GM10266 (cell line): ENCODE data around the gene DRICH1.
"Not testable (repeated sequence)": the region's sequence is repeated elsewhere in the genome, so short reads cannot be mapped to it uniquely, and the experiment has no call there.

Experiments used
- DNase-seq: peaks from one replicate; pipeline ENCODE4 v3.0.0; 2012; ENCODE audit errors: extremely low spot score
- TF ChIP-seq, protein P1 (sequence below): IDR thresholded peaks from 2 replicates; pipeline ENCODE4 v1.5.1; 2012; ENCODE audit warnings: mild to moderate bottlenecking, low read depth; ENCODE audit not compliant: control insufficient read depth, insufficient read depth; ENCODE audit errors: missing control alignments

The DRICH1 gene

DNA sequence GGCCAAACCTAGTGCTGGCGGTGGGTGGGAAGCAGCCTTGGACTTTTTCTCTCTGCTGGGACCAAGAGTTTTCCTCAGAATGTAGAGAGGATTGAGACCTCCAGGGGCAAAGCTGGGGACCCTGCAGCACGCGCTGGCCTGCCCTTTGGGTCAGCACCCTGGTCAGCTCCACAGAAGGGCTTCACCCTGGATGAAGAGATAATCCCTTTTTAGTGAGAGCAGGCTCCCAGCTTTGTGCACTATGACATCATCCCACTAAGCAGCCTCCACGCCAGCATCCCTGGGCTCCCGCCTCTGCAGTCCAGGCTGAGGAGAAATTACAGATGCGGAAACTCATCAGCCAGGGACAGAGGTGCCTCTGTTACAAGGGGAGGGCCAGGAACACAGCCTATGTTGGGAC is 23.5 kb downstream of the DRICH1 start:
- TF ChIP-seq, protein P1, sequence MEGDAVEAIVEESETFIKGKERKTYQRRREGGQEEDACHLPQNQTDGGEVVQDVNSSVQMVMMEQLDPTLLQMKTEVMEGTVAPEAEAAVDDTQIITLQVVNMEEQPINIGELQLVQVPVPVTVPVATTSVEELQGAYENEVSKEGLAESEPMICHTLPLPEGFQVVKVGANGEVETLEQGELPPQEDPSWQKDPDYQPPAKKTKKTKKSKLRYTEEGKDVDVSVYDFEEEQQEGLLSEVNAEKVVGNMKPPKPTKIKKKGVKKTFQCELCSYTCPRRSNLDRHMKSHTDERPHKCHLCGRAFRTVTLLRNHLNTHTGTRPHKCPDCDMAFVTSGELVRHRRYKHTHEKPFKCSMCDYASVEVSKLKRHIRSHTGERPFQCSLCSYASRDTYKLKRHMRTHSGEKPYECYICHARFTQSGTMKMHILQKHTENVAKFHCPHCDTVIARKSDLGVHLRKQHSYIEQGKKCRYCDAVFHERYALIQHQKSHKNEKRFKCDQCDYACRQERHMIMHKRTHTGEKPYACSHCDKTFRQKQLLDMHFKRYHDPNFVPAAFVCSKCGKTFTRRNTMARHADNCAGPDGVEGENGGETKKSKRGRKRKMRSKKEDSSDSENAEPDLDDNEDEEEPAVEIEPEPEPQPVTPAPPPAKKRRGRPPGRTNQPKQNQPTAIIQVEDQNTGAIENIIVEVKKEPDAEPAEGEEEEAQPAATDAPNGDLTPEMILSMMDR = no peak
- no peak for DNase-seq

DNA sequence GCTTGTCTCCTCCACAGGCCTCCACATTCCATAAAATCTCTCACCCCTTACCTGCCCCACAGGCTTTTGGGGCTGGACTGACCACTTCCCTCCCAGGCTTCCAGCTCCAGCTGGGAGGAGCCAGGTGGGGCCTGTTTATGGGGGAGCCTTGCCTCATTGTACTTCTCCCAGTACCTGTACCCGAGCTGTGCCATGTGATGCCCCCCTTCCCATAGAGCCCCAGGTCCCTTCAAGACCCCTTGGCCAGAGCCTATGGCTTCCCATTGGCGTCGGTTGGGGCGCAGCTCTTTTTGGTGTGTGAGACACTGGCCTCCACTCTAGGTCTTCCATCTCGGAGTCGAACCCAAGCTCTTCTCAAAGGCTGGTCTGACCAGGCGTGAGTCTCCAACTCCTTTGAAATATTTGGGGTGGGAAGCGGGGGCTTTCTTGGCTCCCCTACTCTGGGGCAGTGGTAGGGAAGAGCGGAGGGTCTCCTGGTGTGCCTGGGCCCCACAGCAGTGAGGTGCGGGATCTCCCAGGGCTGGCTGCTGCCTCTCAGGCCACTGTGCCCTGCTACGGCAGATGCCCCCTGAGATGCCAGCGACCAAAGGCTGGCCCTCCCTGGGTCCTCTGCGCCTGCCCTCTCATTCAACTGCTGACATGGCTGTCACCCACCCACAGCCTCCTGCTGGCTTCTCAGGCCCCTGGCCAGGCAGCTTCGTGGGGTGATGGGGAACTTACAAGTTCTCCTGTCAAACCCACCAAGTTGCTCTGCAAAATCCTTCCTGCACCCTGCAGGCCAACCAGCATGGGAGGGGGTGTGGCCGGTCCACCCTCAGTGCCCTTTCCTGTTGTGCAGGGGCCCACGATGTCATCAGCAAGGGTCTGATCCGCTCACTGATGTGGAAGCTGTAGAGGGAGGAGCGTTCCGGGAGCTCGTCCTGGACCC is 25.7 kb downstream of the DRICH1 start:
- no peak for DNase-seq
- TF ChIP-seq, protein P1 = no peak

DNA sequence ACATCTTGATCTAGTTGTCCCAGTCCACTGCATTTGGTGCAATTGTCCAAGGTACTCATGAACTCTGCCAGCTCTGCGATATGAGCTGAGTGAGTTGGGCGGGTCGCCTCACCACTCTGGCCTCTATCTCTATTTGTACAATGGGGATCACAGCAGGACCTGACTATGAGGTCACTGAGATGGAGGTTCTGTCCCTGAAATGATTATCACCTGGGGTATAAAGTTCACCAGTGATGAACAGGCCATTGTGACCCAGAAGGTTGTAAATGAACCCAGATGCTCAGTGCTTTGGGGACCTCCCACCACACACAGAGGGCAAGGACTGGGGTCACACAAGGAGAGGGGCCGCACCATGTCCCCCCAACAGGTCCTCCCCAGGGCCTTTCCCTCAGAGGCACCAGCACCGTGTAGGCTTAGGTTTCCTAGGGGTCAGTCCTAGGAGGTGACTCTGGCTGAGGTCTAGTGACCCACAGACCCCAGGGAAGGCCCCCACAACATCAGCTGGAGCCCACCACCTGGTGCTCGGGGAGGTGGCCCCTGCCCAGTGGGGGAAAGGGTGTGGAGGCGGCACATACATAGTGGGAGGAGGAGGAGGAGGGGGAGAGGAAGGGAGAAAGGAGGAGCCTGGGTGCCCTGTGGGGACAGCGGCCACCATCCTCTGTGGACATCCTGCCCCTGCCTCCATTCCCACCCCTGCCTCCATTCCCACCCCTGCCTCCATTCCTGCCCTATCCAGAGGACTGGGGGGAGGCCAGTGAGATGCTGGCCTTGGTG is 27.0 kb downstream of the DRICH1 start:
- no peak for DNase-seq
- TF ChIP-seq, protein P1 = no peak

DNA sequence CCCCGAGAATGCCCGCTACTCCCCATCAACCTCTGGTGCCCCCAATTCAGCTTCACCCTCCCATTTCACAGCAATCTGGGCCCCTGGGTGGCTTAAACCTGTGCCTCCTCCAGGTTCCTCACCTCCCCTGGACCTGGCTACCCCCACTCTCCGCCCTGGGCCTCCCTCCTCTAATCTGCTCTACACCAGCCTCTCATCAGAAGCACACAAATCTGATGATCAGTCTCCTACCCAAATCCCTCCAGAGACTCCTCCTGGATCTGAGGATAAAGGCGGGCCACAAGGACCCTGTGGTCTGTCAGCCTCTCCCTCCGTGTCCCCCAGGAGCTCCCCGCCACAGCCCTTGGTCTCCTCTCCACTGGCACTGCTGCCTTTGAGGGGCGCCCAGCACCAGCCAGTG is 28.9 kb downstream of the DRICH1 start:
- TF ChIP-seq, protein P1 = no peak
- DNase-seq = no peak

DNA sequence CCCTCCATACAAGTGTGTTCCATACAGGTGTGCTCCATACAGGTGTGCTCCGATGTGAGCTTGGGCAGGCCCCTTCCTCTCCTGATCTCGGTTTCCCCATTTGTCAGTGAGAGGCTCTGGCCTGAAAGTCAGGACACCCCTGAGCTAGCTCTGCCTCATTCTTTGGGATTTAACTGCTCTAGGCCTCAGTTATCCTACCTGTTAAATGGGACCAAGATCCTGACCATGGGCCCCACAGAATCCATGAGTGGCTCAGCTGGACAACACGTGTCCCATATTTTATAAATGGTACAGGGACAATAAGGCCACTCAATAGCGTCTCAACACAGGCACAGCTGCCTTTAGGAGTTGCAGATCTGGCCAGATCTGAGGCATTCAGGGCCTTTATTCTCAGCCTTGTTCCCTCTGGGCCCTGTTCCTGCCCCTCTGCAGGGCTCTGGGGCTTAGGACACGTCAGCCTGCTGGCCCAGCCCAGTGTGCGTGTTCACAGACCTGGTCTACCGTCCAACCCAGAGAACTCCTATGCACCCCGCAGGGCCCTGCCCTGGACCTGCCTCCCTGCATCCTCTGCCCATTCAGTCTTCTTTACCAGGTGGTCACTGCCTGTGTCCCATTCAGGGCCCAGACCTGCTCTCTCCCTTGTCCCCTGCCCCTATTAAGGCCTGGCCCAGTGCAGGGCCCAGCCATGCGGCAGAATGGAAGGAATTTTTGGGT is 33.2 kb downstream of the DRICH1 start:
- DNase-seq = no peak

DNA sequence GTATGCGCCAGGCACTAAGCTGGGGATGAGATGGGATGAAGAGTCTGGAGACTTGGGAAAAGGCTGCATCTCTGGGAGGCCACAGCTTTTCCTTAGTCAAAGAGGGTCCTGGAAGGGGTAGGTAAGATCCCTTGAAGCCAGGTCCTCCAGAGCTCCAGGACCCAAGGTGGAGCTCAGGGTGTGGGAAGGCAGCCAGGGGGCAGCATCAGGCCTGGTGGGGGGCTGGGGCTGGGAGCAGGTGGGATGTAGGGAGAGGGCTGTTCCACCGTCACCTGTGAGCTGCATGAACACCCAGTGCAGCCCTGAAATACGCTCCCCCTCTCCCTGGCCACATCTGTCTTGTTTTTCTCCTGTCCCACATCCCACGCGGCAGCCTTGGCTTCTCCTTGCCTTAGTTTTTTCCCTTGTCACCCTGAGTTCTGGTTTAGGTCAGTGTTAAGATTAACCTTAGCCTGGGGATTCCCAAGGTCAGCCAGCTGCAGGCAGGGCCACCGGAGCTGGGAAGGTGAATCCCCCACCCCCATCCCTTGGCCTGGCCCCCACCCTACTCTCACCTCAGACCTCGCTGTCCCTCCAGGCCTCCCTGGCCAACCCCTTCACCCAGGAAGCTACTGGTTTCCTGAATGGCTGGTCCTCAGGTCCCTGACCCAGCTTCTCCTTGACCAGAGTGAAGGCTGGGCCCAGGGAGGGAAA is 34.4 kb downstream of the DRICH1 start:
- not testable (repeated sequence) for DNase-seq

More for the DNA sequence above, 33.2 kb downstream of the DRICH1 start:
- TF ChIP-seq, protein P1 = no peak

DNA sequence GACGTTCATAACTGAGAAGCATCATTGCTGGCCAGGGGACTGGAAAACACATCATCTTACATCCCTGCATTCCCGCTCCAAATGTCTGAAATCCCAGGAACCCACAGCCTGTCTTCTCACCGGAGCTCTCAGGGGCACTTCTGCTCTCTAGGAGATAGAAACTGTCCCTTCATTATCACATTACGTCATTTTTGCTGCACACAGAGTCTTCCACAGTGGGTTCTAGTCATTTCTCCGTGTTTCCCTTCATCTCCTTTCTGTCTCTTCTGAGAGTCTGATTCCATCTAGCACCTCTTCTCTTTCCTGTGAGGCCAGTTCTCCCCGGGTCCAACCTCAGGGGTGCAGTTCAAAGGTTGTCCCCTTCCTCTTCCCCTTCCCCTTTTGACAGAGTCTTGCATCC is 36.2 kb downstream of the DRICH1 start:
- DNase-seq = not testable (repeated sequence)
